NCI-H2107 treated with DMSO at 0.1 percent for 48 hours (cell line): ENCODE data around the gene OR52I1.

Experiments
- DNase-seq: peaks from one replicate; lab custom pipeline; 2025; ENCODE audit not compliant: unreplicated experiment; lab: John Stamatoyannopoulos, UW

Gene OR52I1

DNA sequence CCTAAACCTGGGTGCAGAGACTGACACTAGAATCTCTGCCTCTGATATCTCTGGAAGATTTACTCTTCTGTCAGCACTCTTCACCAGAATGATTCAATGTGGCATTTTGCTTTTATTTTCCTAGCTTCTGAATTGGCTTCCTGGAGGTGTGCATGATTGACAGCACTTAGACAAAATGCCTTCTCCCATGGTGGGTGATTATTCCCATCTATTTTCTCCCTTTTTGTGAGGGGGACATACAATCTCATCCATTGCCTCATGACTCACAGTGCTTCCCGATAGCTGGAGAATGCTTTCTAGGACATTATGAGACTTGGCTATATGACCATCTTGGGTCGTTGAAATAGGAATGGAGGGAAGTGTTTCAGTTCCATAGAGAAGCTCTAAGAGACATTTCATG, 18.1 kb downstream of the OR52I1 start:
- no peak for DNase-seq

DNA sequence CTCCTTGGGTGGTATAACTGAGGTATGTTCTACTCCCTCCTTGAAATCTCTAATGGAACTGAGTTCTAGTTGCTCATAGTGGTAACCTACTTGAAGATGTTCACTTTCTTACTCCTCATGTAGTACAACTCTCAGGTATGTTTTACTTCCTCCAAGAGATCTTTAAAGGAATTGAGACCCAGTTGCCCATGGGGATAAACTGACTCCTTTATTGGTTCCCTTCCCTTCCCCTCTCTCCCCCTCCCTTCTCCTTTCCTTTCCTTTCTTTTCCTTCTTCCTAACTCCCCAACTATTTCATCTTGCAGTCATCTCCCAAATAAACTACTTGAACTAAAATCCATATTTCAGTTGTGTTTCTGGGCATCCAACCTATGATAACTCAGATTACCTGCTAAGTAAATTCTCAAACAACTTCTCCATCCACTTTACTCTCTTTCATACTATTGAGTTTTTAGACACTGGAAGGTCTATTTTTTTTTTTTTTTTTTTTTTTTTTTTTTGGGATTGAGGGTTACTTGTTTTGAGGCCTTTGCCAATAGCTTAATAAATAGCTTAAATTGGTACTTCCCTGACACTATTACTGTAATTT, 22.1 kb downstream of the OR52I1 start:
- DNase-seq: no peak

DNA sequence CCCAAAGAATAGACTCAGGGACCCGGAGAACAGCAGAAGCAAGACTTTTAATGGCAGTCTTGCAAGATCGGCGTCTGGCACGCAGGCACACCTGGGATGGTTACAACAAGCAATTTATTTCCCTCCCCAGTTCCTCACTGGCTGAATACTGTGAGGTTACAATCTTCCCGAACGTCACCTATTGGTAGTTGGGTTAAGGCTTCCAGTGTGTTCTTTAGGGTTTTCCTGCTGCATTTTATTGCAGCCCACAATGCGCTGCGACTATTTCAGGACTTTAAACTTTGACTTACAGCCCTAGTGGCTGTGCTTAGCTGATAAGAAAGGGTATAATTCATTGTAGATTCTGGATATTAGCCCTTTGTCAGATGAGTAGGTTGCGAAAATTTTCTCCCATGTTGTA, 25.7 kb downstream of the OR52I1 start:
- DNase-seq: no peak

DNA sequence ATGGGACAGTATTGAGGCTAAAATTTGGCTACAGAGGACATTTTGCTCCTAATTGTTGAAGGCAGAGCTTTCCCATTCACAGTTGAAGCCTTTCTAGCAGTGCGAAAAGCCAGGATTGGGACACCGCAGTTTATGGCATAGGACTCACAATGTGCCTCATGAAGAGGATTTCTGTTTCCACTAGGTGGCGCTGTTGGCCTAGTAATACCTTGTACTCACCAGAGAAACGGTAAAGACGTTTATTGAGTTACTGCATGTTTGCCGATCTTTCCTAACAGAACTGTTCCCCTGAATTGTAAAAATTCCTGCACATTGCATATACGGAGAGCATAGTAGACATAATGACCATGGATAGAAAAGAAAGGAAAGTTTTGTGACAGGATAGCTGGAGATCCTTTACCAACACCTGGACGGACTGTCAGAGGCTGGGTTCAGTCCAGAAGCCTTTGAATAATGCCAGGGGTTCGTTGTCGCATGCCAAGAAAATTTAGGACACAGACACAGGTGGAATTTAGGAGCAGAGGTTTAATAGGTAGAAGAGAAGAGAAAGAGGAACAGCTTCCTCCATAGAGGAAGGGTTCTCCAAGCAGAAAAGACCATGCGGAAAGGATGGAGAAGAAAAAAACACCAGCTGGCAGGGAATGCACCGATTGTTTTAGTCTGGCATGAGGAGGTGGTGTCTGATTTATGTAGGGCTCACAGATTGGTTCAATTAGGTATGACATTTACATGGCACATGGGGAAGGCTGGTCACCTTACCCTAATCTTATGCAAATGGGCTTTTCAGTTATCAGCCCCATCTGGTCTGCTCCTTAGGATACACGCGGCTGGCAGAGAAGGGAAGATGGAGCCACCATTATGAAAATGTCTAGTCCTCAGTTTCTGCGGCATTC, 32.6 kb downstream of the OR52I1 start:
- peak; percentile 78 for DNase-seq

DNA sequence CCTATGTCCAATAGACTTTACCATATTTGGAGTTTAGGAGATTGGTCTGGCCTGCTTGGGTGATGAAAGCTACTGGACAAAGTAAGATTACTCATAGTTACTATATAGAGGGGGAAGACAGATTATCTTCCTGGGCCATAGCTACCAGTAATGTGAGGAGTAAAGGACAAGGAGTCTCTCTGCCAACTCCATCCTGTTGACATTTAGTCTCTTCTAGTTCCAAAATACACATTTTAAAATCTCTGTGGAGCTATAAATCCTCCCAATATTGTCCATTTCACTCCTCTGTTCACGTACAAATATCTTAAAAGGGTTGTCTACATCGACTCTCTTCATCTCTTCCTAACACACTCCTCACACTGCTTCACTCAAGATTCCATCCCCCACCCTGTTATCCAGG, 42.3 kb downstream of the OR52I1 start:
- DNase-seq: no peak

DNA sequence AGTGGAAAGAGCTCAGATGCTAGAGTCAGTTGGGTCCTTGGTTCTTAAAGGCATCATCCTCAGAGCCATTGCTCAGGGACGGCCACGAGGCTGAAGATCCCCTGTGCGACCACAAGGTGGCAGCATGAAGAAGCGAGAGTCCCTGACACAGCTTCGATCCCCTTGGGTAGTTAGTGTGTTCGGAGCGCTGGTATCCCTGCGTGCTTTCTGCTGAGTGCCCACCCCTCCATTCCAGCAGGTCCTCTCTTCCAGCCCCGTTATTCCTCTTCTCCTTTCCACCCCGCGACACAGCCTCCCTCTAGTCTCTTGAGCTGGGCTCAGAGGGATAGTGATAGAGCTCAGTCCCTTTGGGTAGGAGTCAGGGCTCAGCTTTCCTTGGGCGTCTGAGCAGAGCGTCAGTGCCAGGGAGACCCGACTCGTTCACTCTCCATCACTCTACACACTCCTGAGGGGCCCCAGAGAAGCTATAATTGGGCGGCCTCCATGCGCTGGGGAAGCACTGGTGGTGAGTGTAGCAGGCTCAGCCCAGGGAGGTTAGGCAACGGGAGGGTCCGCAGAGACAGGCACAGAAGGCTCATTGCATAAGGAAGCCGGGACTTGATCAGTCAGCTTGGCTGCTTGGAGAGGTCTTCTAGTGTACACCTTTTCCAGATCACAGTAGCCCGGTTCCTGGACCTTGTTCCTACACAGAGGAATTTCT, 43.3 kb downstream of the OR52I1 start, which contains the start of gene OR51D1:
Gene OR51D1 (plus strand): TSS at position 516 of the 700 bp plus-strand sequence. CDS start 2,314 bp downstream, outside the sequence.
- peak; percentile 63 for DNase-seq

DNA sequence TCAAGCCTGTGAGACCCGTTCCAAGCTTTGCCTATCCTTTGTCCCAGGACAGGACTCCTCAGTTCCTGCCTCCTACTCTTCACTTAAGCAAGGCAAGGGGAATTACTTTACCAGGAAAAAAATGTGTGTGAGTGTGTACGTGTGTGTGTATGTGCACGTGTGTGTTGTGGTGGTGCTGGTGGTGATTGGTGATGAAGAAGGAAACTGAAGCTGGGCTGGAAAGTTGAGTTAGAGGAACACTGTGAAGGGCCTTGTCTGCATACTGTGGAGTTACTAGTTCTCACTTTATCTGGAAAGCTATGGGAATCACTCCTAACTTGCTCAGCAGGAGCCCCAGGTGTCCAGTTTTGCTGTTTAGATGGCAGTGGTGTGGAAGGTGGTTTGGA, 43.8 kb downstream of the OR52I1 start:
- DNase-seq: no peak

DNA sequence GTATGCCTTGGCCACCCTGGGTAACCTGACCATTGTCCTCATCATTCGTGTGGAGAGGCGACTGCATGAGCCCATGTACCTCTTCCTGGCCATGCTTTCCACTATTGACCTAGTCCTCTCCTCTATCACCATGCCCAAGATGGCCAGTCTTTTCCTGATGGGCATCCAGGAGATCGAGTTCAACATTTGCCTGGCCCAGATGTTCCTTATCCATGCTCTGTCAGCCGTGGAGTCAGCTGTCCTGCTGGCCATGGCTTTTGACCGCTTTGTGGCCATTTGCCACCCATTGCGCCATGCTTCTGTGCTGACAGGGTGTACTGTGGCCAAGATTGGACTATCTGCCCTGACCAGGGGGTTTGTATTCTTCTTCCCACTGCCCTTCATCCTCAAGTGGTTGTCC, 46.1 kb downstream of the OR52I1 start:
- DNase-seq: no peak

DNA sequence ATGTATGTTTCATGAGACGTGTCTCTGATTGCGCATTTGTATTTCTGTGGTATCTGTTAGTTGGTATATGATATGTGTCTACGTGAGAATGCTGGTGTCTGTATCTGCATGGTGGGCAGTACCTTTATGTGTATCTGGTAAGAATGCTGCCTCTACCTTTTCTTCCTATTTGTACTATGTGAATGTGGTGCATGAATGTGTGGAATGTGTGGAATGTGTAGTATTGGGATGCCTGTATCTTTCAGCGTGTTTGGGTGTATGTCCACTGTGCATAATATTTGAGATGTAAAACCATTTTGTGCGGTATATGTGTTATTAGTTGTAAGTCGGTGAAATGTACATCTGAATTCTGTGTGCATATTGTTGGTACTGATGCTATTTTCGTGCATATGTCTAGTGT, 47.7 kb downstream of the OR52I1 start:
- no peak for DNase-seq

DNA sequence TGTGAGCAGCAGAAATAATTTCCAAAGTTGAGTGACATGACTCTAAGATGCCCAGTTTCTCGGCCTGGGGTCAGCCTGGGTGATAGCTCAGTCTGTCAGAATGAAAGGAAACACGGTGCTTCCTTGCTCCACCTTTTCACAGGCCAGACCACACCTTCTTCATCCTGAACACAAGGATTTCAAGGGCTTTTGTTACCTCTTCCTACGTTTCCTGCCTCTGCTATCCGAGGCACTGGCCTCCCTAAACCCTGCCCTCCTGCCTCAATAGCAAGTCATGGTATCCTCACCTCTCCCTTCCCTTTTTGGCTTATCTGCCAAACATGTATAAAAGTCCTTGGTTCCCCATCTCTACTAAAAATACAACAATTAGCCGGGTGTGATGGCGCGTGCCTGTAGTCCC, 48.2 kb downstream of the OR52I1 start:
- DNase-seq: no peak

DNA sequence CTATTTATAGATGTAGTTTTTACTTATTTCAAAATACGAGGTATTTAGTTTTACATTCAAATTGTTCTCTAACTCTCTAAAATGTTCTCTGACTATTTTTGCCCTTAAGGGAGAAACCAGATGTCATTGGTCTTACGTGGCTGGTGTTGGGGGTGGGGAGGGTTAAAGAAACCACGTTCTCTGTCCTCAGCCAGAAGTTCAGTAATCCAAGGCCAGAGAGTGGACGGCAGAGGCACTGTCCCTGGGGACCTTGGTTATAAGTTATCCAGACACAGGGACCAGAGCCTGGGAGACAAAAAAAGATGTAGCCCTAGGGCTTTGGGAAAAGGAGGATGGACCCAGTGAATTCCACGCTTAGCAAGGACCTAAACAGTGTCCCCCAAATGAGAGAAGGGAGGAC, 49.2 kb downstream of the OR52I1 start:
- DNase-seq: no peak

DNA sequence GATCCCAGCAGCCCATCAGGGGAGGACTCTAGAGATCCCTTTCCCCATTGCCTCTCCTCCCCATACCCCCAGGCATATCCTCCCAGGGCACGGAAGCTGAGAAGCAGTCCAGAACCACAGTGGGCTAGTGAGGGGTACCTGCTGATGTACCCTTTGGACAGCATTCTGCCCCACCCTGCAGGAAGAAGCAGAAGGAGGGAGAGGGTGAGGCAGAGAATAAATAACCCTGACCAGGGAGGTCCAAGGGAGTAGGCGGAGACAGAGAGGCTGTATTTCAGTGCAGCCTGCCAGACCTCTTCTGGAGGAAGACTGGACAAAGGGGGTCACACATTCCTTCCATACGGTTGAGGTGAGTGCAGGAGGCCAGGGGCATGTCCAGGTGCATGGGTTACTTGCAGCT, 49.8 kb downstream of the OR52I1 start, which contains the start of gene OR51E1:
Gene OR51E1 (plus strand): TSS at position 301 of the 400 bp plus-strand sequence. CDS start 8,545 bp downstream, outside the sequence.
- DNase-seq: no peak

DNA sequence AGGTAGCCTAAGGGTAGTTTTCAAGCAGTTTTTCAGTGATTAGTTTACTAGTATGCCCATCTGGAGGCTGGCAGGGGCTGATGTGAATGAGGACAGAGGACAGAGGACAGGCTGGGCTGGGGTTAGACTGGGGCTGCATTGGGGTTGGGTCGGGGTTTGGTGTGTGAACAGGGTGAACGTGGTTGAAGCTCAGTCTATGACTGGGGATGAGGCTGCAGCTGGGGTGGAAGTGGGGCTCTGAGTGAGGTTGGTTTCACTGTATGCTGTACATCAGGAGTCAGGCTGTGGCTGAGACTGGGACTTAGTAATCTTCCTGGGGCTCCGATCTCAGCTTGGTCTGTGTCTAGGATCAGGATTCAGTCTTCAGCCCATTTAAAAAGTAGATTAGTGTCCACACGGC, 50.4 kb downstream of the OR52I1 start:
- DNase-seq: no peak
